Fibroblast of skin of scalp (primary cell): ENCODE data around the gene CCDC85C.

Experiments used
- DNase-seq: peaks from one replicate; pipeline ENCODE4 v3.0.0-alpha.2; 2013

CCDC85C gene

DNA sequence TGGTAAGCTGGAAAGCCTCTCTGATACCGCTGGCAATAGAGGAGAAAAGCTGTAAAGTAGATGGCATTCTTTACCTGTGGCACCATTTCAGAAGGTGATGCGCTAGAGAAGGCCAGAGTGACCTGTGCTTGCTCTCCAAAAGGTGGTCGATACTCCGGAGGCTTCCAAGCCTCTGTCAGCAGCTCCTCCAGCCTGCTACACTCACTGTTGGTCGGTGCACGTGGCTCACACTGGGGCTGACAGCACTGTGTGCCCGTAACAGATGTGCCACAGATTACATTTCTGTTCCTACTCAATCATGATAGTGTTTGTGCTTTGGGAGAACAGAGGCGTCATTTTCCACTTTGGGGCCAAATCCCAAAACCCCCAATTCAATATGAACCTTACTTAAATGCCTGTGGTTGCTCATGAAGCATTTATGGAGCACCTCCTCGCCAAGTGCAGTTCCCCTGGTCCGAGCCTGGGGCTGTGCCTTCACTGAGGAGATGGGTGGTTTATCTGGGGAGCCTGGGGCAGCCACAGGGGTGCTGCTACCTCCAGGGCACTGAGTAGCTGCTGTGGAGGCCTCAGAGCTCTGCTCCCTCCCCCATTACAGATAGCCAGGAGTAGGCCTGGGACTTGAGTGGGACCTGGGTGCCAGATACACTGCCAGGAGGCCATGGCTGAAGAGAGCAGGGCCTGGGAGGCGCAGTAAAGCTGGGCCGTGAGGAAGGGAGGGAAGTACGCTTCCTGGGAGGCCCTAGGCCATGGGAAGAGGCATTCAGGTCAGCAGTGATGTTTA lies 96.0 kb downstream of the CCDC85C start:
- DNase-seq: no peak

- DNase-seq: no peak
Observed at GRCh38 chr14:99506276-99506675, 97.7 kb downstream of the CCDC85C start.

DNA sequence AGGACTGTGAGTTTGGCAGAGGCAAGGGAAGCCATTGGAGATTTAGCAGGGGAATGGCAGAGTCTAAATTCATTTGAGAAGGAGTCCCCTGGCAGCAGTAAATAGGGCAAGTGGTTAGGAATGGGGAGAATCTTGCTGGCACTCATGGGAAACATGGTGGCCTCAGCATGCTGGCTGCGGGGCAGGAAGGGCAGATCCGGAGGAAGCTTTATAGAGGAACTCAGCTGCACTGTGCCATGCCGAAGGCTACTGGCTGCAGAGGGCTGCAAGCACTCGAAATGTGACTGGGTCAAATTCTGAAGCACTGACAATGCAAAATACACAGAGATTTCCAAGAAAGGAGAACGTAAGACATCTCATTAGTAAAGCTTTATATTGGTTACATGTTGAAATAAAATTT lies 98.9 kb downstream of the CCDC85C start:
- no peak for DNase-seq

DNA sequence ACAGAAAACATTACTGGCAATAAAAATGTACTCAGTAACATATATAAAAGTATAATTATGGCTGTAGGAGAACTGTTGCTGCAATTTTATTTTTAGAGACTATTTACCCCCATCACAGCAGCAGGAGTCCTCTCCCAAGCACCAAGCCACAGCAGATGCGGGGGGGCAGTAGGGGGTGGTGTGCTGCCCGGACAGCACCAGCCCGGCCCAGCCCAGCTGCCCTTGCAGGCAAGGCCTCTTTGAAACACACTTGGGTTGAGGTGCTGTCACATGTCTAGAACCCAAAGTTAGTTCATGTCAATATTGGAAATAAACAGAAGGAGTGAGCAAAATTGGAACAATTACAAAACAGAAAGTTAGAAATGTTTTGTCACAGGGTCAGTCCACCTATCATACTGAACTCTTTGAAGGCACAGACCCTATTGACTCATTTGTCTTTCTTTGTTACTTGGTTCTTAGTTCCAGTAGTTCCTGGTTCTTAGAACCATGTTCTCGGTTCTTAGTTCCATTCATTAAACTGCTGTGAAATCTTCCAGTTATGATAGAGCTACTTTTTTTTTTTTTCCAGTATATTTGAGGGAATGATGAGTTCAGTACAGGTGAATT lies 100.1 kb downstream of the CCDC85C start:
- DNase-seq: no peak

- no peak for DNase-seq
Observed at GRCh38 chr14:99502989-99503421, 101.0 kb downstream of the CCDC85C start.

GRCh38 chr14:99497894-99498293 lies 106.1 kb downstream of the CCDC85C start:
- DNase-seq: no peak

DNA sequence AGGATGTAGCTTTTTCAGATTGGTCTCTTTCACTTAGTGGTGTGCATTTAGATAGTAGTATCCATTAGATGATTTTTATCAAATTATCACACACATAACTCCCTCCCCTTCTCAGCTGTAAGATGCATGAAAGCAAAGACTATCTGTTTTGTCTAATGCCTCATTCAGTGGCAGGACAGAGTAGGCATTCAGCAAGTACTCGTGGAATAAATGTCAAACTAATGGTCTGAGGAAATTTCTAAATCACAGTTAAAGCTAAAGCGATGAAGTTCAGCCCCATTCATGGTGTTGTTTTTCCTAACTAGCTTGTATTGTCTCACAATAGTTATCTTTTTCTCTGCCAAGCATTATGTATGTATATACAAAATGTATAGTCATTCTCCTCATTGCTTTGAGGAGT lies 106.7 kb downstream of the CCDC85C start:
- no peak for DNase-seq

- no peak for DNase-seq
Observed at GRCh38 chr14:99484106-99484505, 119.9 kb downstream of the CCDC85C start.

GRCh38 chr14:99481745-99482099 lies 122.3 kb downstream of the CCDC85C start:
- DNase-seq: peak; percentile 38

DNA sequence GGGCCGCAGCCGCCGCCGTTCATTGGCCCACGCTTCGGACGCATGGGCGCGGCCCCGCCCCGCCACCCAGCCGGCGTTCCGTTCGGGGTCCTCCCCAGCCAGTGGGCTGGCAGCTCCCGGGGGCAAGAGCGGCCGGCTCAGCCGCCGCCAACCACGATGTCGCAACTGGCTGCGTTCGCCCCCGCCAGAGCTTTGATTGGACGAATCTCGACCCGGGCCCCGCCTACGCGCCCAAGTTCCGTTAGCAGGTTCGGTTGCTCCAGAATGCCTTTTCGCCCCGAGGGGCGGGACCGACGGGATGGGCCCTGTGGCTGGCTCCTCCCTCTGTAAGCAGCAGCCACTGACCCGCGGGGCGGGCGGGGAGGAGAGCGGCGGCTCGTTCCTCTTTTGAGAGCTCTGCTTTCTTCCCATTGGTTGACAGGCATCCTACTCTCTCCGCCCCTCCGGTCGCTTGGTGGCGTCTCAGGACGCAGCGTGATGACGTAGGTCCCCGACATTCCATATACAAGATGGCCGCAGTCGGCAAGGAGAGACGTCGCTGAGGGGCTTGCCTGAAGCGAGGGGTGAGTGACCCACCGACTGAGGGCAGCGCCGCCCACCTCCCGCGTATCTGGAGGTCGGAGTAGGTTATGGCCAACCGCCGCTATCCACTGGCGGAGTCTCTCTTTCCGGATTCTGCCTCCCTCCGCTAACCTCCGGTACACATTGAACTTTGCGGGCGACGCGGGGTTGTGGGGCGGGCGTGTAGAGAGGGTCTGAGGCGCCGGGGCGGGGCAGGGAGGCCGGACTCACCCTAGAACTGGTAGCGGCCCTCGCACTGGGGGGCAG lies 122.9 kb downstream of the CCDC85C start, which contains the start of gene CCNK:
CCNK (plus strand) TSS at position 493 of the 828 bp plus-strand sequence. CDS start 11,269 bp downstream, outside the sequence.
- peak; percentile 100 for DNase-seq

- peak; percentile 46 for DNase-seq
Observed at GRCh38 chr14:99479906-99480869, 123.8 kb downstream of the CCDC85C start, which contains the start of gene SETD3. Gene SETD3, minus strand, starts transcription at chr14:99480859. Its CDS starts 15,054 bp downstream, at chr14:99465805.

DNA sequence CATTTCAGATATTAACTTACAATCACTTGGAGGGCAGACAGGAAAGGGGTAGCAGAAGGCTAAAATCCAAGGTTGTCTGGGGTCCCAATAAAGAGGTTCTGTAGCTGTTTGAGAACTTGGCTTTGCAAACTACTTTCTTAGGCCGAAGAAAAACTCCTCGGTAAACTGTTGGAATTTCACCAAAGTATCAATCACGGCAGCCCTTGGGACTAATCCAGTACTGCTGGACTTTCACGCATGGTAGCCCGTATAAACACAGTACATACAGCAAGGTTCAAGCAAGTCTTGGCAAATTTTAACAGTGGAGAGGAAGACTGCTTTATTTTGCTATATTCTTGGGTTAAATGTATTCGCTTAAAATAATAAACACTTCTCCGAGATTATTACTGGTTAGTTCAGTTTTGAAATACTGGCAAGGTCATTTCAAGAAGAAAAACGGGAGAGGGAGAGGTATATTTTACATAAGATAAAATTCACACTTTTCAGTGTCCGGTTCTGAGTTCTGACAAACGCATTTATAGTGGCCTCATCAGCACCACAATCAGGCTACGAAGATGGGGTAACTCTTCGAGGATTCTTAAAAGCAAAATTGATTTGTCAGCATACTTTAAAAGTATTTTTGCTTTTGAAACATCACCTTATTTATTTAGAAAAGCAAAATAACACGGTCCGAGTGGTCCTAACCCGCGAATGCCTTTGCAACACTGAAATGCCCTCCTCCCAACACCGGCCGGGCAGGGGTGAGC lies 124.7 kb downstream of the CCDC85C start:
- DNase-seq: no peak

- no peak for DNase-seq
Observed at GRCh38 chr14:99478128-99478527, 125.9 kb downstream of the CCDC85C start.

DNA sequence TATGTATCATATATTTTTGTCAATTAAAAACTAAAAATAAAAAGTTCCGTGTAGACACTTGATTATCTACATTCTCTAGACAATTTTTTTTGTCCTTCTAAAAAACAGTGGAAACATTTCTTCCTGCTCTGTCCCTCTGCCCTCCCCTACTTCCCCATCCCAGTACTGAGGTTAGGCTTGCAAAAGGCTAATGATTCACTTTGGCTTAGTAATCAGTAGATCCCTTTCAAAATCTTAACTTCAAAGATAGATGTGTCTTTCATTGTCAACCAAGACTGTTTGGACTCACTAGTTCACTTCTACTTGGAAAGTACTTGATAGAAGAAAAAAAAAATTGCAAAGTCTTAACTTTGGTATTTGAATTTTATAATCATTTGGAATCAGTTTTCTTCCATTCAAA lies 127.1 kb downstream of the CCDC85C start:
- no peak for DNase-seq

GRCh38 chr14:99475660-99476059 lies 128.3 kb downstream of the CCDC85C start:
- DNase-seq: peak; percentile 25

- DNase-seq: peak; percentile 15
Observed at GRCh38 chr14:99475179-99475578, 128.8 kb downstream of the CCDC85C start.

DNA sequence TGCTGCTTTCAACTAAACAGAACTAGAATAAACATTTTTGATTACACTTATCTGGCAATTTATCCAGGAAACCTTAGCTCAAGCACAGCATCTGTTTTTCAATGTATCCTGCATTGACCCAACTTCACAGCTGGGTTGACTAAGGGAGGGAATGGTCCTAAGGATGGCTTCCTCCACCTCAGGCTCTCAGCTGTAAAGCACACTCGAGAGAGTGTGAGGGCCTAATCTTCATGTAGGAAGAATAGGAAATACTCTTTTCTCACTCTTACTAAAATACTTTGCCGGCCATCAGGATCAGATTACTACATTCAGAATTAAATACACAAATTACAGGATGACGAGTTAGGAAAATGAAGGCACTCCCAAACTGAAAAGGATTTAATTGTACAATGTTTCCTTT lies 130.5 kb downstream of the CCDC85C start:
- no peak for DNase-seq

- no peak for DNase-seq
Observed at GRCh38 chr14:99472937-99473336, 131.1 kb downstream of the CCDC85C start.

DNA sequence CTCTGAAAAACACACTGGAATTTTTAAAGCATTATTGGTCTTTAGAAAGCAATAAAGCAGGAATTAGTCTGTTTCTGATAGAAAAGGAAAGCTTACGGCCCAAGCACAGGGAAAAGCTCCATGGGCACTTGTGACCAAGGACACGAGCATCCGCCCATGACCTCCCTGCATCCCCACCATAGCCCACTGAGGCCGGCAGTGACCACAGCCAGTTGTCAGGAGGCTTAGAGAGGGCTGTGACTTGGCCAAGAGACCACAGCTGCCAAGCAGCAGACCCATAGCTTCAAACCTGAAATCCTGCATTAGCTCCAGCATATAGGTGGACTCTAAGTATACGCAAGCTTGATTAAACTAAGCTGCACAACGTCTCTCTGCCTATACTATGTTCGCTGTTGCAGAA lies 132.3 kb downstream of the CCDC85C start:
- DNase-seq: no peak

DNA sequence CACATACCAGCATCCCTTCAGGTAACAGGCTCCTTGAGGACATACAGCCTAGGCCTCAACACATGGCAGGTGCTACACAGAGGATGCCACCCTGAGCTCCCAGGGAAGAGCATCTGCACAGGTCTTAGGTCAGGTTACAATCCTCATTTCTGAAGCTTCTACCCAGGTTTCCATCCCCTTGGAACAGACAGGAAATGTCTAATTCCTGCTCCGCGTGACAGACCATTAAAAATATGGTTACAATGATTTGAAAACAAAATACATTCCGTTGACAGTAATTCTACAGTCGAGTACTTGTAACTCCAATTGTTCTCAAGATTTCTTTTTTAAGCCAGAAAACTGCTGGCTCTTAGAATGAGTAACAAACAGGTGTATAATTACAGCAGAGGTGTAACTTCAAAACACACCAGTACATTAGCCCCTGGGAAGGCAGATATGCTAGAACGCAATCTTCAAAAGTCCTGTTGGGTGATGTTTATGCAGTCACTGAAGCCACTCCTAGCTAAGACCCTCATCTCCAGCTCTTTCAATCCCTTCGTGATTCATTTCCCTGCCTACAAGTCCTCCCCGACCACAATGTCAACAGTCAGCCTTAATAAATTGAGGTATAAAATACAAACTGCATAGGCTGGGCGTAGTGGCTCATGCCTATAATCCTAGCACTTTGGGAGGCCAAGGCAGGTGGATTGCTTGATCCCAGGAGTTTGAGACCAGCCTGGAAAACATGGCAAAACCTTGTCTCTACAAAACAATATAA lies 135.0 kb downstream of the CCDC85C start:
- no peak for DNase-seq
